Chondrocyte (in vitro differentiated cells): Measurements from ENCODE around the gene PLCD4. TPM values are rescaled to one million over a fixed set of nuclear protein-coding genes. Genes with fewer than 3 reads are reported as not detected.

Source experiments
- DNase-seq: peaks from one replicate; pipeline ENCODE4 v3.0.0; 2021; ENCODE audit warnings: mixed read lengths, low spot score
- H3K27ac Mint-ChIP-seq: one replicate; pipeline ENCODE4 v1.8.0; 2021; ENCODE audit warnings: mild to moderate bottlenecking, moderate library complexity, mixed read lengths; ENCODE audit not compliant: unreplicated experiment
- H3K27me3 Mint-ChIP-seq: 2 replicates; pipeline ENCODE4 v1.8.0; 2021; ENCODE audit warnings: low read depth, mixed read lengths
- H3K36me3 Mint-ChIP-seq: 2 replicates; pipeline ENCODE4 v1.8.0; 2021; ENCODE audit warnings: low read depth, mixed read lengths
- H3K4me1 Mint-ChIP-seq: 2 replicates; pipeline ENCODE4 v1.8.0; 2021; ENCODE audit warnings: low read depth, mild to moderate bottlenecking, mixed read lengths
- H3K4me3 Mint-ChIP-seq: one replicate; pipeline ENCODE4 v1.8.0; 2021; ENCODE audit warnings: mild to moderate bottlenecking, moderate library complexity, mixed read lengths; ENCODE audit not compliant: unreplicated experiment
- H3K9me3 Mint-ChIP-seq: 2 replicates; pipeline ENCODE4 v1.8.0; 2021; ENCODE audit warnings: low read depth, mixed read lengths
- total RNA-seq: library from RNA; stranded (reverse); gene quantifications from 3 replicates; pipeline ENCODE4 v1.2.1, GENCODE V29; 2021
- TF ChIP-seq, protein P1 (sequence below): fragments of 200-600 bp; sonication (generic); IDR thresholded peaks from 2 replicates; pipeline ENCODE4 v1.5.0; 2021; ENCODE audit warnings: antibody characterized with exemption, mild to moderate bottlenecking, moderate library complexity

Gene PLCD4
- total RNA-seq, 1 donor from 2014 or later: 4.1 TPM

DNA sequence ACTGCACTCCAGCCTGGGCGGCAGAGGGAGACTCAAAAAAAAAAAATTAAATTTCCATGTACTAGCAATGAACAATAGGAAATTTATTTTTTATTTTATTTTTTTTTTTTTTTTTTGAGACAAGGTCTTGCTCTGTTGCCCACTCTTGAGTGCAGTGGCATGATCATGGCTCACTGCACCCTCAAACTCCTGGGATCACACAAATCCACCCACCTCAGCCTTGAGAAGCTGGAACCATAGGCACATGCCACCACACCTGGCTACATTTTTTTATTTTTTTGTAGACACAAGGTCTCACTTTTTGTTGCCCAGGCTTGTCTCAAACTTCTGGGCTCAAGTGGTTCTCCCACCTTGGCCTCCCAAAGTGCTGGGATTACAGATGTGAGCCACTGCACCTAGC lies 22.2 kb upstream of the PLCD4 start:
- TF ChIP-seq, protein P1, sequence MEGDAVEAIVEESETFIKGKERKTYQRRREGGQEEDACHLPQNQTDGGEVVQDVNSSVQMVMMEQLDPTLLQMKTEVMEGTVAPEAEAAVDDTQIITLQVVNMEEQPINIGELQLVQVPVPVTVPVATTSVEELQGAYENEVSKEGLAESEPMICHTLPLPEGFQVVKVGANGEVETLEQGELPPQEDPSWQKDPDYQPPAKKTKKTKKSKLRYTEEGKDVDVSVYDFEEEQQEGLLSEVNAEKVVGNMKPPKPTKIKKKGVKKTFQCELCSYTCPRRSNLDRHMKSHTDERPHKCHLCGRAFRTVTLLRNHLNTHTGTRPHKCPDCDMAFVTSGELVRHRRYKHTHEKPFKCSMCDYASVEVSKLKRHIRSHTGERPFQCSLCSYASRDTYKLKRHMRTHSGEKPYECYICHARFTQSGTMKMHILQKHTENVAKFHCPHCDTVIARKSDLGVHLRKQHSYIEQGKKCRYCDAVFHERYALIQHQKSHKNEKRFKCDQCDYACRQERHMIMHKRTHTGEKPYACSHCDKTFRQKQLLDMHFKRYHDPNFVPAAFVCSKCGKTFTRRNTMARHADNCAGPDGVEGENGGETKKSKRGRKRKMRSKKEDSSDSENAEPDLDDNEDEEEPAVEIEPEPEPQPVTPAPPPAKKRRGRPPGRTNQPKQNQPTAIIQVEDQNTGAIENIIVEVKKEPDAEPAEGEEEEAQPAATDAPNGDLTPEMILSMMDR: no peak
- Mint-ChIP-seq H3K9me3 (no peaks in the 10 kb centered on the region), H3K4me1 (peaks cover 10% of the 10 kb centered on the region), H3K36me3 (peaks cover 25% of the 10 kb centered on the region), H3K4me3 (no peak overlapping the region), H3K27me3 (no peaks in the 10 kb centered on the region), H3K27ac (no peak overlapping the region)
- no peak for DNase-seq

DNA sequence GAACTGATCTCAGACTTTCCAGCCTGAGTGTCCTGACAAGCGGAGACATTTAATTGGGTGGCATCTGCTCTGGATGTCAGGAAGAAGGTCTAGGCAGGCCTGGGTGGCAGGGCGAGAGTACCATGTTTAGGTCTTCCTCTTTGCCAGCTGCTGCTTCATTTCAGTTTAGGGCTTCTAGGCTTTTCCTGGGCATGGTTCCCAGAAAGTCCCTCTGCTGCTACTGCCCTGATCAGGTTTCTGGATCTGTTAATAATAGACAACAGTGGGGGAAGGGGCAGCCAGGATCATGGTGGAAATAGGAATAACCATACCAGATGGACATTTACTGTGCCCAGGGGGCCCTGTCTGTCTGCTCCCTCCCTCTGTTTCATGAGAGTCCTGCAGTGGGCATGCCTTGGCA lies 2.3 kb upstream of the PLCD4 start:
- Mint-ChIP-seq H3K27ac (peak overlapping the region; percentile 89), H3K27me3 (no peaks in the 10 kb centered on the region), H3K9me3 (no peaks in the 10 kb centered on the region), H3K36me3 (no peaks in the 10 kb centered on the region), H3K4me3 (no peak overlapping the region), H3K4me1 (peaks cover 38% of the 10 kb centered on the region)
- TF ChIP-seq, protein P1: no peak
- no peak for DNase-seq

DNA sequence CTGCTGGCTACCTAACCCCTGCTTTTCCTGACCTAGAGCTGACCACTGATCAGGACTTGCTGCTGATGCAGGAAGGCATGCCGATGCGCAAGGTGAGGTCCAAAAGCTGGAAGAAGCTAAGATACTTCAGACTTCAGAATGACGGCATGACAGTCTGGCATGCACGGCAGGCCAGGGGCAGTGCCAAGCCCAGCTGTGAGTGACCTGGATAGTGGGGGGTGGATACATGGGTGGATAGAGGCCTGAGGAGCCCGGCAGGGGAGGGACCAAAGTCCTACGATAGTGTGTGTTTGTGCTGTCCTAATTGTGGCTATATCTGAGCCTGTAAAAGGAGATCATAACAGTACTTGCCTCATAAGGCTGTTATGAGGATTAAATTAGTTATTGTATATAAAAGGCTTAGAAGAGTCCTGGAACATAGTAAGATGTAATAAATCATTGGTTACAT lies 8.2 kb downstream of the PLCD4 start:
- DNase-seq: no peak
- H3K4me3 Mint-ChIP-seq: no peak overlapping the region
- TF ChIP-seq, protein P1: no peak
- H3K27me3 Mint-ChIP-seq: no peaks in the 10 kb centered on the region
- no peak overlapping the region for H3K27ac Mint-ChIP-seq
- H3K9me3 Mint-ChIP-seq: no peaks in the 10 kb centered on the region
- H3K4me1 Mint-ChIP-seq: no peaks in the 10 kb centered on the region
- H3K36me3 Mint-ChIP-seq: peaks cover 5% of the 10 kb centered on the region

DNA sequence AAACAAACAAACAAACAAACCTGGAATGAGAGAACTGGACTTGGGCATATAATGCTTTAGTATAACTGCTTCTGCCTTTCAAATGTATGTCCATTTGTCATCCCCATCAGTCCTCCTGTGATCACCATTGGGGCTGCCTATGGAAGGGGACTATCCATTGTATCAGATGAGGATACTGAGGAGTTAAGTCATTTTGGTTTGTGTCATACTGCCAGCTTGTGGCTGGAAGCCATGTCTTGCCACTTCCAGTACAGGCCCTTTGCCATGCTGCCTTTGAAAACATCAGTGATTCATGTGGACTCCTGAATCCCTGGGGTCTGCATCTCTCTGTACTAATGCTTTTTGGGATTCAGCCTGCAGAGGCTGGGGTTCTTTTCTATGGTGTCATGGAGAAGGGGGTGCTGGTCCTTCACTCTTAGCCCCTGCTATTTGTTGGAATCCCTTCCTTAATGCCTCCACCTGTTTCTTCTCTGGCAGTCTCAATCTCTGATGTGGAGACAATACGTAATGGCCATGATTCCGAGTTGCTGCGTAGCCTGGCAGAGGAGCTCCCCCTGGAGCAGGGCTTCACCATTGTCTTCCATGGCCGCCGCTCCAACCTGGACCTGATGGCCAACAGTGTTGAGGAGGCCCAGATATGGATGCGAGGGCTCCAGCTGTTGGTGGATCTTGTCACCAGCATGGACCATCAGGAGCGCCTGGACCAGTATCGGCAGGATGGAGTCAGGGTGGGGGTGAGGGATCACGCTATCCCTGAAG lies 10.6 kb downstream of the PLCD4 start:
- Mint-ChIP-seq H3K27ac (no peak overlapping the region), H3K4me1 (peaks cover 8% of the 10 kb centered on the region), H3K27me3 (no peaks in the 10 kb centered on the region), H3K9me3 (no peaks in the 10 kb centered on the region), H3K4me3 (no peak overlapping the region), H3K36me3 (peaks cover 5% of the 10 kb centered on the region)
- TF ChIP-seq, protein P1: peak; percentile 62
- DNase-seq: no peak

DNA sequence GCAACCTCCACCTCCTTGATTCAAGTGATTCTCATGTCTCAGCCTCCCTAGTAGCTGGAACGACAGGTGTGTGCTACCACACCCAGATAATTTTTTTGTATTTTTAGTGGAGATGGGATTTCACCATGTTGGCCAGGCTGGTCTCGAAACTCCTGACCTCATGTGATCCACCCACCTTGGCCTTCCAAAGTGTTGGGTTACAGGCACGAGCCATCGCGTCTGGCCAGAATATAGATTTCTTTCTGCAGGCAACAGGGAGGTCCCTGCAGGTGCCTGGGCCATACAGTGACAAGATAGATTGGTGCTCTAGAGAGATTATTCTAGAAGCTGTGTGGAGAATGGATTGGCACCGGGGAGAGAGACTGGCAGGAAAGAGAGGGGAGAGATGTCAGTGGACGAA lies 13.3 kb downstream of the PLCD4 start:
- TF ChIP-seq, protein P1: no peak
- H3K4me1 Mint-ChIP-seq: peaks cover 8% of the 10 kb centered on the region
- H3K27me3 Mint-ChIP-seq: no peaks in the 10 kb centered on the region
- no peak for DNase-seq
- no peak overlapping the region for H3K4me3 Mint-ChIP-seq
- H3K9me3 Mint-ChIP-seq: no peaks in the 10 kb centered on the region
- peaks cover 5% of the 10 kb centered on the region for H3K36me3 Mint-ChIP-seq
- H3K27ac Mint-ChIP-seq: no peak overlapping the region
